Stimulated activated naive B cell treated with anti-CD40 and anti-IgM and Interleukin-4, amounts not matched to agents 10 μg/mL and 1 μg/mL and 100 μg/mL, for 72 hours (primary cell): ENCODE measurements around the gene HES5.

Experiments
- ATAC-seq, 2 donors: fragments of 150-1000 bp; cut with Tn5 transposase; replicated peaks; 2 replicates each; pipeline ENCODE4 v1.10.0; 2021; ENCODE audit warnings: moderate library complexity in 1 of 2
- DNase-seq: peaks from one replicate; pipeline ENCODE4 v3.0.0; 2021
- H3K27ac Mint-ChIP-seq: one replicate; pipeline ENCODE4 v1.8.0; 2022; ENCODE audit warnings: mild to moderate bottlenecking, mixed read lengths
- H3K27me3 Mint-ChIP-seq, 2 donors: one replicate each; pipeline ENCODE4 v1.8.0; 2022; ENCODE audit warnings: mixed read lengths in 2 of 2
- H3K36me3 Mint-ChIP-seq, 2 donors: one replicate each; pipeline ENCODE4 v1.8.0; 2022; ENCODE audit warnings: mixed read lengths in 2 of 2, mild to moderate bottlenecking in 1 of 2
- H3K4me1 Mint-ChIP-seq, 2 donors: one replicate each; pipeline ENCODE4 v1.8.0; 2022; ENCODE audit warnings: mixed read lengths in 2 of 2, mild to moderate bottlenecking in 1 of 2
- H3K4me3 Mint-ChIP-seq, 2 donors: one replicate each; pipeline ENCODE4 v1.8.0; 2022; ENCODE audit warnings: mild to moderate bottlenecking in 2 of 2, mixed read lengths in 2 of 2, moderate library complexity in 1 of 2
- H3K9me3 Mint-ChIP-seq, 2 donors: one replicate each; pipeline ENCODE4 v1.8.0; 2022; ENCODE audit warnings: mixed read lengths in 2 of 2, mild to moderate bottlenecking in 1 of 2

Gene HES5

DNA sequence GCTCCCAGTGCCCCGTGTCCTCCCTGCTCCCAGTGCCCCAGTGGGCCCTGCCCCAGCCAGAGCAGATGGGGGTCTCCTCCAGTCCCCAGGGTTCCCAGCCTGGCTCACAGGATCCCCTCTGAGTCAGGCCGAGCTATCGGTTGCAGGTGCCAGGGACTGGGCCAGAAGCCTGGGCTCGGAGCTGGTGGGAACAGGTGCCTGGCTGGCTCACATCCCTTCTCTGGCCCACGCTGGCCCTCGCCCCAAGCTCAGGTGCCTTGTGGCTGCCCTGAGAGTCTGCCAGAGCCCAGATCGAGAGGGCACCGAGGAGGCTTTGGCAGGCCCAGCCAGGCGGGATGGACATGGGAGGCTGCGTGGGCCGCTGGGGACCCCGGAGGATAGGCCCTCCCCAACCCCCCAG, 35.0 kb downstream of the HES5 start:
- peaks cover 51 to 67% of the 10 kb centered on the region in 2 donors for H3K4me1 Mint-ChIP-seq
- no peaks in the 10 kb centered on the region for H3K36me3 Mint-ChIP-seq

GRCh38 chr1:2494323-2494693, 35.8 kb downstream of the HES5 start:
- Mint-ChIP-seq H3K36me3 (peaks cover 3% of the 10 kb centered on the region in 2 donors), H3K27me3 (no peaks in the 10 kb centered on the region), H3K4me1 (peaks cover 48 to 60% of the 10 kb centered on the region in 2 donors), H3K9me3 (peaks cover under 1 to 3% of the 10 kb centered on the region in 2 donors), H3K4me3 (no peak overlapping the region), H3K27ac (no peak overlapping the region)
- ATAC-seq (no peak), DNase-seq (no peak)

More for the DNA sequence above, 35.0 kb downstream of the HES5 start:
- Mint-ChIP-seq H3K9me3 (no peaks in the 10 kb centered on the region), H3K27me3 (no peaks in the 10 kb centered on the region), H3K27ac (peak overlapping the region; percentile 20), H3K4me3 (no peak overlapping the region)
- ATAC-seq (no peak), DNase-seq (no peak)

DNA sequence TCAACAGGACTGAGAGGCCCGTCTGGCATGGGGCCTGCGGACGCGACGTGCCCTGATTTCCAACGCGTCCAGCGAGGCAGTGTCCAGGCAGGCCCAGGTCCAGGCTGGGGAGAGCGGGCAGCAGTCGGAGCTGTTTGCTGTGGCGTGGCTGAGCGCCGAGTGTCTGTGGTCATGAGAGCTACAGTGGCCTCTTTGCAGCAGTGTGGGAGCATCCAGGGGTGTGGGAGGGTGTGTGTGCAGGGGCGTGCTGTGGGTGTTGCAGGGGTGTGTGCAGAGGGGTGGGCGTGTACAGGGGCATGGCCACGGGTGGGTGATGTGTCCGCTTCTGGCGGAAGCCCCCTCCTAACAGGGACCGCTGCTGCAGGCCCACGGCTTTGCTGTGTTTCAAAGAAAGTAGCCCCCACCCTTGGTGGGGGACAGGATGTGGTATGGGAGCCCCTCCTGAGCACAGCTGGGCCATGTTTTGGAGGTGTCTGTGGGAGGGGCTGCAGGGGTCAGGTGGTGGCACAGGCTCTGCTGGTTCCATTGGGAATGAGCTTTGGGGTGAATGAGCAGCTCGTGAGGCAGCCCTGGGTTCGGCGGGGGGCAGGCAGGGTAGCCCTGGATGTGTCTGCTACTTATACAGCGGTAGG, 36.3 kb downstream of the HES5 start:
- H3K4me3 Mint-ChIP-seq, result no peak overlapping the region
- peak in 1 of 2 donors; percentile 5 for ATAC-seq
- H3K4me1 Mint-ChIP-seq, result peaks cover 44 to 55% of the 10 kb centered on the region in 2 donors
- no peaks in the 10 kb centered on the region for H3K27me3 Mint-ChIP-seq
- peaks cover 8% of the 10 kb centered on the region in 2 donors for H3K36me3 Mint-ChIP-seq
- H3K27ac Mint-ChIP-seq, result no peak overlapping the region
- no peak for DNase-seq
- H3K9me3 Mint-ChIP-seq, result peaks cover 6 to 7% of the 10 kb centered on the region in 2 donors

- peaks cover 44 to 53% of the 10 kb centered on the region in 2 donors for H3K4me1 Mint-ChIP-seq
- peaks cover 10 to 11% of the 10 kb centered on the region in 2 donors for H3K36me3 Mint-ChIP-seq
- no peaks in the 10 kb centered on the region for H3K27me3 Mint-ChIP-seq
- H3K27ac Mint-ChIP-seq, result no peak overlapping the region
- no peak for DNase-seq
- H3K9me3 Mint-ChIP-seq, result peaks cover 11 to 13% of the 10 kb centered on the region in 2 donors
- ATAC-seq, result no peak
- no peak overlapping the region for H3K4me3 Mint-ChIP-seq
Observed at GRCh38 chr1:2493218-2493617, 36.8 kb downstream of the HES5 start.

GRCh38 chr1:2492091-2492490, 38.0 kb downstream of the HES5 start:
- Mint-ChIP-seq H3K9me3 (peaks cover 14 to 17% of the 10 kb centered on the region in 2 donors), H3K4me3 (no peak overlapping the region), H3K36me3 (peaks cover 12 to 17% of the 10 kb centered on the region in 2 donors)

DNA sequence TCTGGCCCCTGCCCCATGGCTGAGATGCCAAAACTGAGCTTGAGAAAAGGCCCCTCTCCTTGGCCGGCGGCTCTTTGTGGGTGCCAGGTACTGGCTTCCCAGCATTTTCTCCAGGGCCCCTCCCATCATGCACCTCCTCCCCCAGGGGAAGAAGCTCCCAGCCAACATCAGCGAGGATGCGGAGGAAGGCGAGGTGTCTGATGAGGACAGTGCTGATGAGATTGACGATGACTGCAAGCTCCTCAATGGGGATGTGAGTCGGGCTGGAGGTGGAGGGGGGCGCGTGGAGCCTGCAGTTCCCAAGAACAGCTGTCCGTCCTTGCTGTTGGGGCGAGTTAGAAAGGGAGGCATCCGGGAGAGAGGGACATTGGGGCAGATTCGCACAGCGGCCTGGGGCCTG, 40.4 kb downstream of the HES5 start:
- Mint-ChIP-seq H3K4me3 (no peak overlapping the region), H3K4me1 (peaks cover 20 to 21% of the 10 kb centered on the region in 2 donors), H3K36me3 (peaks cover 12 to 17% of the 10 kb centered on the region in 2 donors), H3K27ac (peak overlapping the region; percentile 42), H3K27me3 (no peaks in the 10 kb centered on the region), H3K9me3 (peaks cover 14 to 17% of the 10 kb centered on the region in 2 donors)
- DNase-seq (no peak), ATAC-seq (no peak)

More at GRCh38 chr1:2492091-2492490, 38.0 kb downstream of the HES5 start:
- H3K27me3 Mint-ChIP-seq, result no peaks in the 10 kb centered on the region
- no peak overlapping the region for H3K27ac Mint-ChIP-seq
- peaks cover 37 to 41% of the 10 kb centered on the region in 2 donors for H3K4me1 Mint-ChIP-seq
- DNase-seq (no peak), ATAC-seq (no peak)

DNA sequence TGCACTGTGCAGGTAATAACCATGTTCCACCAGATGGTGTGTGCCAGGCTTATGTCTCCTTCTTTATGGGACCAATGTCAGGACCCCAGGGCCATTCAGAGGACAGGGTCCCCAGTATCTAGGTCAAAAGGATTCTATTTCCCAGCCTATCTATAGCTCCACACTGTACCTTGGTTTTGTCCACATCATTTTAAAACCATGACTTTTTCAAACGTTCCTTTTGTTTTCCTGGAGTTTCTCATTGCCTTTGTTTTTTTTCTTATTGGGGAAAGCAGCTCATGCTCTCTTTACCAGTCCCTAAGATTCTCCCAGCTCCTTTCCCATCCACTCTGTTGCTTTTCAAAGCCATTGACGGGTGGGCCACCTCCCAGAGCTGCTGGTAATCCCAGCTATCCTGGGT, 41.4 kb downstream of the HES5 start:
- Mint-ChIP-seq H3K36me3 (peaks cover 12 to 17% of the 10 kb centered on the region in 2 donors), H3K9me3 (peaks cover 14 to 17% of the 10 kb centered on the region in 2 donors), H3K27ac (no peak overlapping the region), H3K27me3 (no peaks in the 10 kb centered on the region), H3K4me1 (peaks cover 16 to 17% of the 10 kb centered on the region in 2 donors), H3K4me3 (no peak overlapping the region)
- no peak for DNase-seq
- ATAC-seq, result no peak

DNA sequence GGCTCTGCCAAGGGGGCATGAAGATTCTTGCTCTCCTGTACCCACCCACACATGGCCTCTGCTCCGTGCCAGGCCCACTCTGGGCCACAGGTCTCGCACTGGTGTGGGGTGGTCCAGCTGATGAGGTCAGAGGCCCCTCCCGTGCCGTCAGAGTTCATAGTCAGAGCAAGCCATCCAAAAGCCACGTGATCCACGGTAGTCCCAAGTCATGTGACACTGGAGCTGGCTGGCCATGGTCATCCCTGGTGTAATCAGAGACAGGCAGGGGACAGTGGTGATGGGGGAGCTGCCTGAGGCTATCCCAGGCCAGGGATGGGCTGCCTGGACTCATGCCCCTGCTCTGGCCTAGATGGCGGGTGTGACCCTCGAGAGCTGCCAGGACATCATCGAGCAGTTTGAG, 43.5 kb downstream of the HES5 start:
- Mint-ChIP-seq H3K36me3 (peaks cover 12 to 17% of the 10 kb centered on the region in 2 donors), H3K4me3 (no peak overlapping the region), H3K9me3 (peaks cover 14 to 17% of the 10 kb centered on the region in 2 donors), H3K4me1 (peaks cover 4 to 10% of the 10 kb centered on the region in 2 donors), H3K27me3 (no peaks in the 10 kb centered on the region), H3K27ac (no peak overlapping the region)
- no peak for ATAC-seq
- no peak for DNase-seq

DNA sequence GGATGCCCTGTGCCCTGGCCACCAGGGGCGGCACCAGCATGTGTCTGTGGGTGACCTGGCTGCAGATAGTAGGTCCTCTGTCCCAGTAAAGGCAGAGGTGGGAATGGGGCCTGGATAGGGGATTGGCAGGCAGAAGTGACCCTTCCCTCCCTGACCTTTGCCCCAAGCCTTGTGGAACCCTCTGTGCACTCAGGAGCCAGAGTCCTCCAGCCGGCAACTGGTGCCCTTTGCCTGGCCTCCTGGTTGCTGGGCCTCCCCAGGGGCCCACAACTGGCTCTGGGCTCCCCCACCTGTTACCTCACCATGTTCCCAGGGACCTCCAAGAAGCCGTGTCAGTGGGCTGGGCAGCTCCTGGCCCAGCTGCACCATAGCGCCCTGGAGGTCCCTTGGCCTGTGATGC, 44.0 kb downstream of the HES5 start:
- peaks cover 14 to 17% of the 10 kb centered on the region in 2 donors for H3K9me3 Mint-ChIP-seq
- no peak for DNase-seq
- ATAC-seq, result no peak
- peaks cover 4 to 15% of the 10 kb centered on the region in 2 donors for H3K4me1 Mint-ChIP-seq
- H3K36me3 Mint-ChIP-seq, result peaks cover 12 to 17% of the 10 kb centered on the region in 2 donors
- no peak overlapping the region for H3K4me3 Mint-ChIP-seq
- H3K27me3 Mint-ChIP-seq, result no peaks in the 10 kb centered on the region
- no peak overlapping the region for H3K27ac Mint-ChIP-seq

DNA sequence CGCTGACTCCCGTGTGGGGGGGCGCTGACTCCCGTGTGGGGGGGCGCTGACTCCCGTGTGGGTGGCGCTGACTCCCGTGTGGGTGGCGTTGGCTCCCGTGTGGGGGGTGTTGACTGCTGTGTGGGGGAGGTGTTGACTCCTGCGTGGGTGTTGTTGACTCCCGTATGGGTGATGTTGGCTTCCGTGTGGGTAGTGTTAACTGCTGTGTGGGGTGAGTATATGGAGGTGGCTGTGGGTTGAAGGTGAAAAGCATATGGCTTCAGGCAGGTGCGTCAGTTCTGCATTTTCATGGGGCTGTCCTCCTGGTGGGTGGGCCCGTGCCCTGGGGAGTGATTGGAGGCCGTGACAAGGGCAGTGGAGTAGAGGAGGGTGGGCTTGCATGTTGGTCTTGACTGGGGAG, 46.1 kb downstream of the HES5 start:
- Mint-ChIP-seq H3K9me3 (peaks cover 9 to 13% of the 10 kb centered on the region in 2 donors), H3K4me3 (no peak overlapping the region), H3K27me3 (no peaks in the 10 kb centered on the region), H3K36me3 (peaks cover 5 to 11% of the 10 kb centered on the region in 2 donors), H3K4me1 (peaks cover 4 to 16% of the 10 kb centered on the region in 2 donors), H3K27ac (no peak overlapping the region)
- DNase-seq, result no peak
- no peak for ATAC-seq

DNA sequence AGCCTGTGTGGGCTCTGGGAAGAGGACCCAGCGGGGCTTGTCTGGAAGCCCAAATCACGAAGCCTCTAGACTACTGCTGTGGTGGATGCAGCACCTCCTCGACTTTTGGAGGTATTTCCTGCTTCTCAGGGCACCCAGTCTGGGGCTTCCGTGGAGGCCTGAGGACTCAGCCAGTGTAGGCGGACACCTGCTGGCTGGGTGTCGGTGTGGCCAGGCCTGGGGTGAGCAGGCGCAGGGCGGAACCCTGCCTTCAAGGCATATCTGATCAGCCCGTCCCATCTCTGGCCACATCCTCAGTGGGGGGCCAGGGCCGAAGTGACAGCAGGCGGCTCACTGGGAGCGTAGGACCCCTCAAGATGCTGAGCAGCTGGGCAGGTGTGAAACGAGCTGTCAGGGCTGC, 47.0 kb downstream of the HES5 start:
- Mint-ChIP-seq H3K27me3 (no peaks in the 10 kb centered on the region), H3K36me3 (peaks cover 2 to 6% of the 10 kb centered on the region in 2 donors), H3K4me1 (peaks cover 4 to 16% of the 10 kb centered on the region in 2 donors), H3K4me3 (no peak overlapping the region), H3K9me3 (peaks cover 2 to 6% of the 10 kb centered on the region in 2 donors), H3K27ac (no peak overlapping the region)
- ATAC-seq (no peak), DNase-seq (no peak)

- Mint-ChIP-seq H3K4me1 (peaks cover 4 to 16% of the 10 kb centered on the region in 2 donors), H3K9me3 (peaks cover 1% of the 10 kb centered on the region in 2 donors), H3K27ac (no peak overlapping the region), H3K27me3 (no peaks in the 10 kb centered on the region), H3K36me3 (peaks cover 1 to 2% of the 10 kb centered on the region in 2 donors), H3K4me3 (no peak overlapping the region)
- ATAC-seq, result no peak
- DNase-seq, result no peak
Observed at GRCh38 chr1:2482588-2482987, 47.5 kb downstream of the HES5 start.

DNA sequence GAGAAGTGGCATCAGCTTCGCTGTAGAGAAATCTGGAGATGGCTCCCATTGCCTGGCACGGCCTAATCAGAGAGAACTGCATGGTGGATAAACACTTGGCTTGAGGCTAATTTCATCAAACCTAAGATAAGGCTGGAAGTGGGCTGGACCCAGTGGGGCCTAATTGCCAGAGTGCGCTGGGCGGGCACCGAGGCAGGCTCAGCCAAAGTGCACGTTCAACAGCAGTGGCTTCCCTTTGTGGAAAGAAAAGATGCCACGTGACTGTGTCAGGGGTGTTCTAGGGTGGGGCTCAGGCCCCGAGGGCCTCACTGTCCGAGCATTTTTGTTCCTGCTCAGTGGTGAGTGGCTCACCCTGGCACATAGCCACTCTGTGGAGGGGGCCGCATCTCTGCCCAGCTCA, 48.2 kb downstream of the HES5 start:
- peaks cover 6 to 16% of the 10 kb centered on the region in 2 donors for H3K4me1 Mint-ChIP-seq
- no peaks in the 10 kb centered on the region for H3K9me3 Mint-ChIP-seq
- H3K36me3 Mint-ChIP-seq, result no peaks in the 10 kb centered on the region
- ATAC-seq (no peak), DNase-seq (no peak)
- no peak overlapping the region for H3K27ac Mint-ChIP-seq
- no peak overlapping the region for H3K4me3 Mint-ChIP-seq
- H3K27me3 Mint-ChIP-seq, result peaks cover 0 to 4% of the 10 kb centered on the region in 2 donors

- Mint-ChIP-seq H3K27ac (no peak overlapping the region), H3K4me1 (peaks cover 6 to 16% of the 10 kb centered on the region in 2 donors), H3K9me3 (no peaks in the 10 kb centered on the region), H3K4me3 (no peak overlapping the region), H3K27me3 (peaks cover 0 to 4% of the 10 kb centered on the region in 2 donors), H3K36me3 (no peaks in the 10 kb centered on the region)
- ATAC-seq (peak; percentile 35 to 45), DNase-seq (no peak)
Observed at GRCh38 chr1:2480986-2481364, 49.1 kb downstream of the HES5 start.

GRCh38 chr1:2480236-2480985, 49.7 kb downstream of the HES5 start:
- no peak for DNase-seq
- peaks cover 0 to 4% of the 10 kb centered on the region in 2 donors for H3K27me3 Mint-ChIP-seq
- H3K36me3 Mint-ChIP-seq, result no peaks in the 10 kb centered on the region
- H3K4me1 Mint-ChIP-seq, result peaks cover 6 to 16% of the 10 kb centered on the region in 2 donors
- ATAC-seq, result no peak
- H3K9me3 Mint-ChIP-seq, result no peaks in the 10 kb centered on the region
- no peak overlapping the region for H3K4me3 Mint-ChIP-seq
- H3K27ac Mint-ChIP-seq, result no peak overlapping the region
